Measurements from ENCODE around the gene STARD4.

The STARD4 gene

DNA sequence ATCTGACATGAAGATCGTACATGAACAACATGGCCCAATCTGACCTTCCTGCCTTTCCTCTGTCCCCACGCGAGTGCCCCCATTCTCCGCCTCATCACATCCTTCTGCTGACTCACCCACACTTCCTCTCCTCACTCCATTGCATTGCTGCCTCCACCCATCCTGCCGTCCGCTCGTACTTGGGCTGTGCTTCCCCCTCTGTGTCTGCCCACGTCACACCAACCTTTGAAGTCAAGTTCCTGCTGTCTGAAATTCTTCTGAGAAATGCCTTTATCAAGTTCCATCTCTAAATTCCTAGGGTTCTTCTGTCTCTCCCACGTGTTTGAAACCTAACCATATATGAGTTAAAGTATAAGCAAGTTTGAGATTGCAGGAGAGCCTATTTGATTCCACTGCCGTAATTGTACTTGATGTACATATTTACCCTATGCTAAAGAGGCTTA, 18.0 kb upstream of the STARD4 start:
- no peak for DNase-seq

DNA sequence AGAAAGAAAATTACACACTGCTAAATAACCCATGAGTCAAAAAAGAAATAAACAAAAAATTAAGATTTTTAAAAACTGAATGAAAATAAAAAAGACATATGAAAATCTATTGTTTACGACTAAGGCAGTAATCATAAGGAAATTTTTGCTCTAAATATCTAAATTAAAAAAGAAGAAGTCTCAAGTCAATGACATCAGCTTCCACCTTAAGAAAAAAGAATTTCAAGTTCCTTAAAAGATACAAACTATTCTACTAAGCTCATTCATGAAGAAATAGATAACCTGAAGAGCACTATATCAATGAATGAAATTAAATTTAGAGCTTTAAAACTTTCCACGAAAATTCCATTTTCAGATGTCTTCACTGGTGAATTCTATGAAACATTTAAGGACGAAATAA, 15.7 kb upstream of the STARD4 start:
- no peak for DNase-seq

DNA sequence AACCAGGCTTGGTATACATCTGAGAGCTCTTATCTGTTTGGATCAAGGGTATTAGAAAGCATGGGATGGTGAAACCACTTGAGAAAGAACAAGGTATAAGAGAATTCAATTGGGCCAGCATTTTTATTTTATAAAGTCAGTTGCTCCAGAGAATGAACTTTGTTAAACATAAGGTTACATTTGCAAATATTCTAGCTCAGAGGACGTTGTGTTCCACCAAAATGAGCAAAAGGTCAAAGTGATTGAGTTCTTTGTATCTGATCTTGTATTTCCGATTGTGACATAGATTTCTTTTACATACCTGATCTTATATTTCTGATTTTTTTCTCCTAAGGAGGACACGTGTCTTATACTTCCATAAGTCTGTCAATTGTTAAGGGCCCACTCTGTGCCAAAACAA, 8.6 kb upstream of the STARD4 start:
- no peak for DNase-seq

DNA sequence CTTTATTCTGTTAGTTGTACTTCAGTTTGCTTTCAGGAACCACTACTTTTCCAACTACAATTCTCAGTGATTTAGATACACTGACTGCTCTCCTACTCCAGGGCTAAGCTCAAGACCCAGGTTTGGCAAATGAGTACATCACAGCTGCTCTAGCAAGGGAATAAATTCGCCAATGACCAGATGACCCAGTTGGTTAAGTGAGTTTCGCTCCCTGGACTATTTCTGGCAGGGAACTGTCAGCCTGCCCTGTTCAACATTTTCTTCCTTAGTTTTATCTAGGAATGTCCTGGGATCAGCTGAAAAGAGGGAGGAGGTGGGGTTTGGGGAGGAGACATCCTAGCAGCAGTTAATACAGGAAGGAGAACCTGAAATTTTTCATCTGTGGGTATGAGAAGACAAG, 6.4 kb upstream of the STARD4 start:
- no peak for DNase-seq

DNA sequence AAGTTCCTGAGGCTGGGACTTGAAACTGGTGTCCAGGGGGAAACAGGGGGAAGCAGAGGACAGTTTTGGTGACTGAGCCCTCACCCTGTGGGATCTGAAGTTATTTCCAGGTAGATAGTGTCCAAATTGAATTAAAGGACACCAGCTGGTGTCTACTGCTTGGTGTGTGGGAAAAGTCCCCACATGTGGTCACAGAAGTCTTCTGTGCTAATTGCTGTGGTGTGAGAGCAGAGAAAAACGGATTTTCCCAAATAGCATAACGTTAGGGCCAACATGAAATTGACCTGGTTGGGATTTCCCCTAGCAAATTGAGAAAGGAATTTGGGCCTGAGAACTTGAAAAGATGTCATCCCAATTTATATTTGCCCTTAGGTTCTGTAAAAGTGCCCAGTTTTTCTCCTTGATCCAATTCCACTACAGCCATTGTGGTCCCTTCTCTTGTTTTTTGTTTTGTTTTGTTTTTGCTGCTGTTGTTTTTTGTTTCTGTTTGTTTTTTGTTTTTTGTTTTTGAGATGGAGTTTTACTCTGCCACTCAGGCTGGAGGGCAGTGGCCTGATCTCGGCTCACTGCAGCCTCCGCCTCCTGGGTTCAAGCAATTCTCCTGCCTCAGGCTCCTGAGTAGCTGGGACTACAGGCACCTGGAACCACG, 5.6 kb upstream of the STARD4 start:
- DNase-seq: no peak

DNA sequence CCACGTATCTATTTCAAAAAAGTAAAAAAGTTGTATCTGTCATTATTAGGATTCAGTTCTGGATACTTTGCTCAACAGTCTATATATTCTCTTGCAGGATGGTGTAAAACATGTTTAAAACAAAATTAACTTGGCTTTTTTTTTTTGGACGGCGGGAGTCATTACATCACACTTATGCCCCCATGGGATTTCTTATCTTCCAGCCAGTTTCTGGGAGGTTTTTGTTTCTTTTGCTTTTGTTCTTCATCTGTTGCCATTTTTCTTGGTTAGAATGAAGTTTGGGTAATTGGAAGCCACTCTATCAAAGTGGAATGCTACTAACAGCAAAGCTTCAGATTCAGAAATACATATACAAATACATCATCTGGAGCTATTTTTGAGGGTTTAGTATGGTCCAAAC, 1.8 kb upstream of the STARD4 start:
- DNase-seq: no peak

DNA sequence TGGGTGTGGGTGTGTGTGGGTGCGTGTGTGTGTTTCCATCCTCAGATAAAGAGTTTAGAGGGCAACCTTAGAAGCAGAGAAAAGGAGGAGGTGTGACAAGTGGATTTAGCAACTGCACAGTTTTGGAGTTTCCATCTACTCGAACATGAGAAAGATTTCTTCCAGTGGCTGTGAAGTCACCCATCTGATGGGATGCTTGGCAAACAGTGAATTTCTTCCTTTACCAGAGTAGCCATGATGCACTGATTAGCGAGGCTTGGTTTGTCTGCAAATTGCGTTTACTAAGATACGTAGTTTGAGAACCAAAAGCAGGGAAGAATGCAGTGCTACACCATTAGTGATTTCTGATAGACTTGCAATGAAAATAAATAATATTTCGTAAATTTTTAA, 791 bp upstream of the STARD4 start:
- no peak for DNase-seq

DNA sequence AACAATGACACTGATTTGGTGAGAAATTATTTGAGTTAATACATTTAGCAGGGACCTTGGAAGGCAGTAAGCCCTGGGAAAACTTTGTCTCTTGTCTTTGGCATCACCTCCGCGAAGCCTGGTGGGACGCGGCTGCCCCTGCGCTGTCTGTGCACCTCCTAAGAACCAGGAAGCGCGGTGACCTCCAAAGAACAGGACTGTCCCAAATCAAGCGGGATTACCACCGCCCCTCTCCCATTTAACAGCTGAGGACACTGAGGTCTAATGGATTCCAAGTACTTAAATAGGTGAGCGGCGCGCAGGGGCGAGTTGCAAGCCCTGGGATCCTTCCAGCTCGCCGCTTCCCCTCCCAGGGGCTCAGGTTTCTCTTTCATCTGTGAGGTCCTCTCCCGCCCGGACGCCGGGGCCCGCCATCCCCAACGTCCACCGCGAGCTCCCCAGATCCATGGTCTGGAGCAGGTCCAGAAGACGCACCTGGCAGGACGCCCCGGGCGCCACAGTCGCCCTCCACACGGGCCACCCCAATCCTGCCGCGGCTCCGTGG, 432 bp downstream of the STARD4 start:
- DNase-seq: no peak

DNA sequence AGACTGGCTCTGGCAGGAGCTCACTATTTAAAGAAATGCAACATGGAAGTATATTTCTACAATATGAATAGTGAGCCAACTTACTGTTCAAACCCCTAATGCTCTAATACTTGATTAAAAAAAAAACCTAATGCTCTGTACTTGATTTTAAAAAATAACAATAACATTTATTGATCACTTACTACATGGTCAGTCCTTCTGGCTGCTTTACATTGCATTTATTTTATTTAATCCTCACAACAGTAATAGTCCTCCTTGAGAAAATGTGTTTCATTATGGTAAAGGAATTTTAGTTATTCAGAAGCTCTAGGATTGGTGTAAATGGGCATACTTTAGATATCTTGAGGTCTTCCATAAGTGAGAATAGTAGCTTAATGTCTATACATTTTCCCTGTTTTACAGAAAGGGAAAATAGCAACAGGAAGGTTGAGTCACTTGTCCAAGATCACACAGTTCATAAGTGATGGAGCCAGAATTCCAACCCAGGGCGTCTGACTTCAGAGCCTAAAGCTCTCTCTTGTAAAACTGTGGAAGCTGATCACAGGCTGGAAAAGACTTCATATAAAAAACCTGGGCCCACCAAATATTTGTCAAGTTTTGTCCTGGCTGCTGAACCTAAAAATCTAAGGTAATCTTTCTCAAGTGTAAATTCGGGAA, 1.0 kb downstream of the STARD4 start:
- no peak for DNase-seq

DNA sequence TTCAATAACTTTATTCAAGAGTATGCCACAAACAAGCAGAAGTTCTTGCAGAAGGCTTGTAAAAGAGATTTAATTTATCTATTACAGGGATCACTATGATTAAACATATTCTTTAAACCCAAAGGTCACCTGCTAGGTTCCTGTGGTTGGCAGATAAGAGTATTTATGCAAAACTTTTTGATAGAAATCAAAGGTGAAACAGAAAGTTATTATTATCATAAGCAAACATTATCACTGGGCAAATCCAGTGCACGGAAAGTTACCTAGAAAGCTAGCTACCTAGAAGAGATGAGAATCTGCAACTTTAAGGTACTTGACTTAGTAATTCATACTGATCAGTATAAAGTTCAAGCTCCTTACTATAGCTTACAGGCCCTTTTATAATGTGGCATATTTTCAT, 3.2 kb downstream of the STARD4 start:
- DNase-seq: no peak

DNA sequence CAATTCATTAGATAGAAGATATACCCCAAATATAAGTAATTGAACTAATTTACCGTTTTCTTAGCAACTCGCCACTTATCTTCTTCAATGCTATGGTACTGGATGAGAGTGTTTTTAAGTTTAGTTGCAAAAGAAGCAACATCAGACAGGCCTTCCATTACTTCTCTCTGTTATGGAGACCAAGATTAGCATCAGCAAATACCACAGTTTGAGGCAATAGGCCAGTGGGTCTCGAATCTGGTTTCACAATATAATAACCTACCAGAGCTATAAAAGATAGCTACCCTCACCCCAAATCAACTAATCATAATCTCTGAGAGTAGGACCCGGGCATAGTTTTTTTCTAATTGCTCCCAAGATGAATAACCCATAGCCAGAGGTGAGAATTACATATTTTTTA, 5.1 kb downstream of the STARD4 start:
- no peak for DNase-seq

DNA sequence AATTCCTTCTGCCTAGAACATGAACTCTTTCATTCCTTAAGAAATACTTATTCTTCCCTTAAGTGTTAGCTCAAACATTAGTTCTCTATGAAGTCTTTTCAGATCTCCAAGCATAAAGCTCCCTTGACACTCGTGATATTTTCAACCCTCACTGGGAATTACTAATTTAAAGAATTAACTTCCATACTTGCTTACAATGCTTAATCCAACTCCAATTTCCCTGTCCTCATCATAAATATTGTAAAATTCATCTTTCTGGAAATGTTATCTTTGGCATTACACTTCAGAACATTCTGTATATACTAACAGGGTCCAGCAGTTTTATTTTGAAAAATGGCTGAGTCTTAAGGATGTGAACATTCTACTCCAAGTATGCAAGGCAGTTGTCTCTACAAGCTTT, 7.2 kb downstream of the STARD4 start:
- DNase-seq: no peak

DNA sequence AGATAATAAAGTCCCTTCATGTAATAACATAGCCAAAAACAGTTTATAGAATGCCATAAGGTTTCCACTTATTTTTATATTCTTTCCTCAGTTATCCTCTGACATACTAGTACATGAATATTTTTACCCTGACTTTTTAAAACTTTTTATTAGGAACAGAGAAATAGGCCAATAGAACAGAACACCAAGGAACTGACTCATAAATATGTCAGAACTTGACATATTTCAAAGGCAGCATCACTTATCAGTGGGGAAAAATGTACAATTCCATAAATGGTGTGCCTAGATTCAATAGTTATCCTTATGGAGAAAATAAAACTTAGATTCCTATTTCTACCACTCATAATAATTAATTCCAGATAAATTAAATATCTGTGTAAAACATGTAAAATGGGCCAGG, 9.4 kb downstream of the STARD4 start:
- no peak for DNase-seq

DNA sequence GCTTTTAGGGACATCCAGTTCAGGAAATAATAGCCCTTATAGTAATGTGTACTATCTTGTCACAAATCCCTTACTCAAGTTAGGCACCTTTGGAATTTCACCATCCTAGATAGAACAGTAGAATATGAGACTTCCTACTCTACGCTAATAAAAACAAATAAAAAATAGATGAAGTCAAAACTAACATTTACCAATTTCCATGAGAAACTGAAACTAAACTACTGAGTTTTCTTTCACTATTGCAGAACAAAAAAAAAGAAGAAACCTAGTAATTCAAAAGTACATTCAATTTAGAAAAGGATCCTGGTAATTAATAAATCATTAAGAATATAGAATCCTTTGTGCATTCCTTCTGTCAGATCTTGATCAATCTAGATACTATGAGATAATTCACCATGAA, 14.0 kb downstream of the STARD4 start:
- DNase-seq: no peak

DNA sequence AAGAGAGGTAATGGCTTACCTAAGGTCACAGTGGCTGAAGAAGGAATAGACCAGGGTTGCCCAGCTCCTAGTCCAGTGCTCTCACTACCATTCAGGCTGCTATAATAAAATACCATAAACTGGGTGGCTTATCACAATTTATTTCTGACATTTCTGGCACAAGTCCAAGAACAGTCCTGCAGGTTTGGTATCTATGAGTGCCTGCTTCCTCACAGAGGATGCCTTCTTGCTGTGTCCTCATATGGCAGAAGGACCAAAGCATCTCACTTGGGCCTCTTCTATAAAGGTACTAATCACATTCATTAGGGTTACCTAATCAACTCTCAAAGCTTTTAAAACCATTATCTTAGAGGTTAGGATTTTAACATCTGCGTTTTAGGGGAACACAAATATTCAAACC, 17.2 kb downstream of the STARD4 start:
- no peak for DNase-seq

DNA sequence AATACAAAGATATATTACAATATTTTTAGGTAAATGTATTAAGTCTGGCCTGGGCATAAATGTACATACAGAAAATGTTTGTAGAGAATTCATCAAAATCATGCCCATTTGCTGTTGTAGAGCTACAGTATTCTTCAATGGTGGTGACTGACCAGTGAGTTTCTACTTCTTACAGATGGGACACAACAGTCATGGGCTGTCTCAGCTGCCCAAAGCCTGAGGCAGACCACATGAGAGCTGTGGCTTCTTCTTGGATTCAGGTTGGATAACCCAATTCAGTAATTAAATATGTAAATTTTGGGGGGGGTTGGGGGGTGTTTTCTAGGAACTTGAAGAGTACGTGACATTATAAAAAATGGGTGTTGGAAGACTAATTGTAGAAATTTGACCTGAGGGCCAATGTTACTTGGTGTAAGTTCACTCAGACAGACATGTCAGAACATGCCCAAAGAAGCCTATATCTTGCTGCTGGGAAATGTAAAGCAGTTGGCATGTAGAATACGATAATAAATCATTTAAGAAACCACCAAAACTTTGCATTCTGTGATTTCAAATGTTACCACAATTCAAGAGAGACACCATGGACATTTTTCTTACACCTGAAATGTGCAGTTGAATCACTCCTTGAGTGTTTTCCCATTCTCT, 17.9 kb downstream of the STARD4 start:
- DNase-seq: no peak

DNA sequence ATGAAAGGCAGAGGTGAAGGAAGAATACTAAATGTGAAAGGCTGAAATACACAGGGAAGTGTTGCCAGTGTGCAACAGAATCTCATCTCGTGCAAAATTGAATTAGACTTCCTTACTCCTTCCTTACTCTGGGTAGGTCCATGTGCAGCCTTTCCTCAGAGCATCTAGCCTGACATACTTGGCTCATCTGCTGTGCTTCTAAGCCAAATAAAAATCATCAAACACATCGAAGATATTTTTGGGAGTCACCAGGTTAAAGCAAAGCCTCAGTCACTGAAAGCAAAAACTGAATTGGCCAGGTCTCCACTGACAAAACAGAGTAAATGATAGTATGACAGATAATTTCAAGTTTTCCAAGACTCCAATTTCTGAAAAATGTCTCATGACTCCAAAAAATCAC, 19.3 kb downstream of the STARD4 start:
- no peak for DNase-seq

DNA sequence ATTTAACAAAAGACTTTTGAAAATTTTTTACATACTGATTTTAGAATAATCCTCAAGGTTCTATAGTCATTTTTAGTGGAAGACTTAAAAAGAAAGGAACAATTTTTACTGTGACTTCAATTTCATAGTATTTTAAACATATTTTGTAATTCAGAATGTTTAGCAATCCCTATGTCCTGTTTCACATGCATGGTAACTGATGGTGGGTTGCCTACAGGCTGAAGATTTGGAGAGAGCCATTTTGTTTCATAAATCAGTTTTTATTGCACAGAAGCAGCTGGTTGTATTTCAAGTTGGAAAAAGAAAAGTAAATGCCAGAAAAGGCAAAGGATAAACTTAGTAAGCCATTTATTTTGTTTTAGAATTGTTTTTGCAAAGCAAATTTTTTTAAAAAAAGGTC, 24.0 kb downstream of the STARD4 start:
- DNase-seq: no peak

DNA sequence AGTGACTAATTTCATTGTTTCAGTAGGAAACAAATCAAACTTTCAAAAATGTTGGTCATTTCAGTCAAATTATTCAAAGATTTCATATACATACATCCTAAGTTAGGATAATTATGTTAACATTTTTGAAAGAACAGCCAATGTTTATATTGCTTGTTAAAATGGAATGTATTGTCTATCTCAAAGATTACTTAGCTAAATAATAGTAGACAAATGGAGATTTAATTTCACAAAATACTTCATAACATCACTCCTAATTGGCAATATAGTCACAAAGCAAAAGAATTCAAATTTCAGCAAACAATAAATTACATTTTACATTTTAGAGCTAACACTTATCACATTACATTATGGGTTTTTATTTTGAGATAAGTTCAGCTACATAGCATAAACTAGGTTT, 25.4 kb downstream of the STARD4 start:
- no peak for DNase-seq

DNA sequence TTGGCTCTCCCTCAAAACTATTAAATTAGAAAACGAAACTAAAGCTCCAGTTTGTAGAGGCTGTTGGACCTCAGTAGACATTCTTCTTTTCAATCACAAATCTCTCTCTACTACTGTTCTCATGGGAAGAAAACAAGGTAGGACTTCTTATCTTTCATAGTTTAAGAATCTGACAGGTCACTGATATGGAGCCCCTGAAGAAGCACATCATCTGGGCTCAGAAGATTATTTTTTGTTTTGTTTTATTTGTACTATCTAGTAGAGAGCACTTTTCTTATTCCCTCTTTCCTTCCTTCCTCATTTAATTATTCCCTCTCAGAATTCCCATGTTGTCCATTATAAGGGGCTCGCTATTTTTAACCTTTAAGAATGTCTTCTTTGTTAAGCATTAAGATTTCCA, 26.3 kb downstream of the STARD4 start:
- DNase-seq: no peak

DNA sequence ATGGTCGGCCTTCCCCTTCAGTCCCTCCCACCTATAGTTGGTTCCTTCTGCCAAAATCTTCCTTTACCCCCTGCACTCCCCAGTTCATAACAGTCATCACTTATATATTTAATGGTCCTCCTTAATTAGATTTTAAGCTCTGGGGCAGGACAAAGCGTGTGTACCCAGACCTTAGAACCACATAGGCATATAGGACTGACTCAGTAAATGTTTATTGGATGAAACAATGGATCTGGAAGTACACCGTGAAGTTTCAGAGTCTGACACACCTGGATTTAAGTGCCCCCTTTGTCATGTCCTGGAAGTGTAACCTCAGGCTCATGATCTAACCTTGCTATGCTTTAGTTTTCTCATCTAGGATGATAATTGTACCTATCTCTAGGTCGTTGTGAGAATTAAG, 32.0 kb downstream of the STARD4 start:
- no peak for DNase-seq

DNA sequence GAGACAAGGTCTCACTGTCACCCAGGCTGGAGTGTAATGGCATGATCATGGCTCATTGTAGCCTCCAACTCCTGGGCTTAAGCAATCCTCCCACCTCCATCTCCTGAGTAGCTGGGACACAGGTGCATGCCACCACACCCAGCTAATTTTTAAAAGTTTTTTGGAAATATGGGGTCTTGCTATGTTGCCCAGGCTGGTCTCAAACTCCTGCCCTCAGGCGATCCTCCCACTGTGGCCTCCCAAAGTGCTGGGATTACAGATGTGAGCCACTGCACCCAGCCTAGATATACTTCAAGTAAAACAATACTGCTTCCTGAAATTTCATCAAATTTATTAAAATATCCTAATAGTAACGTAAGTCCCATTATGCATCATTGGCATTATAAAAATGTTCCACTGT, 33.4 kb downstream of the STARD4 start:
- no peak for DNase-seq

DNA sequence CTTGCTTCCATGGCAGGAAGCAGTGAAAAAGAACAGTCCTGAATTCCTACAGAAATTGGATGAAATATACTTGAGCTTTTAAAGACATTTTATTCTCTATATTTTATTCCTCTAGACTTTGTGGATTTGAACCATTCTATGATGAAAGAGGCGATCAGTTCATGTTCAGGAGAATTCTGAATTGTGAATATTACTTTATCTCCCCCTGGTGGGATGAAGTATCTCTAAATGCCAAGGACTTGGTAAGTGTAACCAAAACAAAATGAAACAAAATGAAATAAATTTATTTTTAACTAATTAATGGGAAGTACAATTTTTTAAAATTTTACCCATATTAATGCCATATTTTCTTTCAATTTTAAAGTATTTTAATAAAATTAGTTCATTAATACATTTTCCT, 34.1 kb downstream of the STARD4 start:
- no peak for DNase-seq

DNA sequence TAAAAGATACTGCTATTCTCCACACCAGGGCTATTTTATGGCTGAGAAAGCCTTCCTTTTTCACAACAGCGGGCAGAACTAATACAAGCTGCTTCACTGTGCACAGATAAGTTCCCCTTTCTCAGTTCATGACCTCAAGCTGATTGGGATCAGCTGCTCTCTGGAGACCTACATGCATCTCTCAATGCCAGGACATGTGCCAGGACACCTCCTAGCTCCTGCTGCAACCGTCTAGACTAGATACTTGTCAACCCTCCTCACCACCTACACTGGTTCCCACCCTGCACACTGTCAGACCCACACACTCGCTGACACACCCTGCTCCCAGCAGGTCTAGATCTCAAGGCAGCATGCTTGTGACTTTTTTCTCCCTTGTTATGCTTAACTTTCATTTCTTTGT, 39.8 kb downstream of the STARD4 start:
- DNase-seq: no peak
